NCI-H524 treated with DMSO at 0.1 percent for 48 hours (cell line): ENCODE data around the gene CLDN34.

Source experiments
- DNase-seq: peaks from one replicate; lab custom pipeline; 2025; lab: John Stamatoyannopoulos, UW

CLDN34 gene

GRCh38 chrX:9980927-9981326 is 13.8 kb downstream of the CLDN34 start:
- DNase-seq: no peak

GRCh38 chrX:9983441-9983840 is 16.3 kb downstream of the CLDN34 start:
- no peak for DNase-seq

- no peak for DNase-seq
Measured at GRCh38 chrX:9983846-9984245, 16.7 kb downstream of the CLDN34 start.

- DNase-seq: no peak
Measured at GRCh38 chrX:9988762-9989161, 21.6 kb downstream of the CLDN34 start.

DNA sequence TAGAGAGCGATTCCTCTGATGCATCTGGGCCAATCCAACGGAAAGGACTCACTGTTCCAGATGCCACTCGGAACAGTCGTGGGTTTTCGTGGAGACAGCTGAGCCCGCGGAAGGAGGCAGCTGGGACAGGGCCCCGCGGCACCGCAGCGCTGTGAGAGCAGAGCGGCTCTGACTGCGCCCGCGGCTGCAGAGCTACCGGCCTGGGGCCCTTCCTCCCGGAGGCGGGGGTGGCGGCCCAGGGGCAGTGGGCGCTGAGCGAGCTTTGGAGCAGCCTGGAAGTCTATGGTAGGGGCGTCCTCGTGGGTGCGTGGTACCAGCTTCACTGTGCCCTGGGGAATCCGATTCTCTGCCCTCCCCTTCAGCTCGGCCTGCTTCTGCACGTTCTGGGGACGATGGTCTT is 24.9 kb downstream of the CLDN34 start:
- no peak for DNase-seq

GRCh38 chrX:9992724-9993123 is 25.6 kb downstream of the CLDN34 start:
- no peak for DNase-seq

DNA sequence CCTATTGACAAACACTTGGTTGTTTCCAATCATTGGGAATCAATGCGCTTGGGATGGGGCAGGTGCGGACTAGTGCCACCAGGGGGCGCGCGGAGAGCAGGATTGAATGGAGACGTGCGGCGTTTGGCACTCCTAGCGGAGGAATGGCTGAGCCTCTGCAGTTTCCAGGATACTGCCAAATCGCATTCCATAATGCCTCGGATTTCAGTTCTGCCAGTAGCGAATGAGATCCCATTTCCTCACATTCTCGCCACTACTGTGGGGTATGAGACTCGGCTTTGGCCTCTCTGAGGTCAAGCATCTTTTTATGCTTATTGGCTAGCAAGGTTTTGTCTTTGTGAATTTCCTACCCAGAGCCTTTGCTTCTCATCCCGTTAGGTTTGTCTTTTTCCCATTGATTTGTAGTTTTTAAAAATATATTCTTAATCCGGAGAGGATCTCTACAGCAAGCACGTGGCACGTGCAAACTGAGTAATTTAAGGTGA is 28.7 kb downstream of the CLDN34 start:
- peak; percentile 47 for DNase-seq

DNA sequence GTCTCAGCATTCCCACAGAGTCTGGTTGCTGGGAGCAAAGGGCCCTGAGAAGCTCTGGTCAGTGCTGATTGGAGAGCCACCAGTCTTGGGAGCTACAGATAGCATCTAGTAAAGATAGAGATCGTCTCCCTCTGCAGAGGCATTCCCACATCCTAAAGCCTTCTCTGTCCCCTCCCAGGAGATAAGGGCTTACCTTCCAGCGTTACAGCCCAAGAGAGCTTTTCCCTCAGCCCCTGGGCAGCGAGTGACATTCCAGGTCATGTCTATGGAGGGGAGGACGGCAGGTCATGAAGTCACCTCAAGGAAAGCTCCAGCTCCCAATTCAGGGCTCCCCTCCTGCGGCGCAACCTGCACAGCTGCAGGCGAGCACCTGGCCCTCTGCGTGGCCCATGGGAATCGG is 29.9 kb downstream of the CLDN34 start:
- DNase-seq: no peak

- DNase-seq: no peak
Measured at GRCh38 chrX:9997524-9997923, 30.4 kb downstream of the CLDN34 start.

GRCh38 chrX:10001496-10001895 is 34.3 kb downstream of the CLDN34 start:
- no peak for DNase-seq

DNA sequence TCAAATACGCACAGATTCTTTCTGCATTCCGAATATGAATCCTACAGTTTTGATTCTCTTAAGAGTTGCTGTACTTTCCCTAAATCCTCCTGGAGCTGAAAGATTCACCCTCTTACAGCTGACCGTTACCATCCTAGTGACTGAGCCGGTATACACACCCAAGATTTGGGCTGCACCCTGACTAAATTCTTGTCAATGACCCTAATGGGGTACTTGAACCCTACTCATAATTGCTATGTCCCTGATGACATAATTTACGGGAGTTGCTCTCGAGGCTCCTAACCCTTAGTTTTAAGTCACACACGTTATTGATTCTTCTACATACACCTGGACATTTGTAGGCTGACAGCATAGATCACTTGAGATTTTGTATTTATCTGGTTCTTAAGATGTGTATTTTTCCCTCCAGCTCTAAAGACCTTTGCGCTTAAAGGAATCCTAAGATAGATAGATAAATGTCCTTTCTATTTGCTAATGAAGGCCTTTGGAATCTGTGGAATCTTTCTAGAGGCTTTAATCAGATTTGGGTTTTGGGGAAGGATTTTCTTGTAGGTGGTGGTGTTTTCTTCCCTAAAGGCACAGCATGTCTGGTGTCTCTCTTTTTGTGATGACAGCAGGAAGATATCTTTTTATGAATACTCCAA is 37.8 kb downstream of the CLDN34 start:
- DNase-seq: no peak

DNA sequence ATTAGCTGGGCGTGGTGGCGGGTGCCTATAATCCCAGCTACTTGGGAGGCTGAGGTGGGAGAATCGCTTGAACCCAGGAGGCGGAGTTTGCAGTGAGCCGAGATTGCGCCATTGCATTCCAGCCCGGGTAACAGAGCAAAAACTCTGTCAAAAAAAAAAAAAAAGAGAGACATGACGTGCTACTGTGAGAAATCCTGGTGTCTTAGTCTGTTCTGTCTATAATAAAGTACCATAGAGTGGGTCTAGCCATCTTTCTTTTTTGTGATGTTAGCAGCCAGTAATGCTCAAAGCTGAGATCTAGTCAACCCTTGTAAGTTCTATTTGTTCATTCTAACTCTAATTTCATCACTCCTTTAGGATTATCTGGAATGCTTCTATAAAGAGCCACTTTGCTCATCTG is 38.9 kb downstream of the CLDN34 start:
- DNase-seq: no peak

DNA sequence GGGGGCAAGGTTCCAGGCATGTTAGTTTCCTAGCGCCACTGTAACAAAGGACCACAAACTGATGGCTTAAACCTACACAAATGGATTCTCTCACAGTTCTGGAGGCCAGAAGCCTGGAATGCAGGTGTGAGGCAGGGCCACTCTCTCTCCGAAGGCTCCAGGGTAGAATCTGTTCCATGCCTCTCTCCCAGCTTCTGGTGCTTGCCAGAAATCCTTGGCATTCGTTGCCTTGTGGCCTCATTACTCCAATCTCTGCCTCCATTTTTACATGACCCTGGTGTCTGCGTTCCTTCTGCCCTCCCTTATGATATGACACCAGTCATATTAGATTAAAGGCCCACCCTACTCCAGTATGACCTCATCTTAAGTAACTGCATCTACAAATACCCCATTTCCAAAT is 39.6 kb downstream of the CLDN34 start:
- no peak for DNase-seq

- peak; percentile 58 for DNase-seq
Measured at GRCh38 chrX:10007621-10008020, 40.5 kb downstream of the CLDN34 start.

DNA sequence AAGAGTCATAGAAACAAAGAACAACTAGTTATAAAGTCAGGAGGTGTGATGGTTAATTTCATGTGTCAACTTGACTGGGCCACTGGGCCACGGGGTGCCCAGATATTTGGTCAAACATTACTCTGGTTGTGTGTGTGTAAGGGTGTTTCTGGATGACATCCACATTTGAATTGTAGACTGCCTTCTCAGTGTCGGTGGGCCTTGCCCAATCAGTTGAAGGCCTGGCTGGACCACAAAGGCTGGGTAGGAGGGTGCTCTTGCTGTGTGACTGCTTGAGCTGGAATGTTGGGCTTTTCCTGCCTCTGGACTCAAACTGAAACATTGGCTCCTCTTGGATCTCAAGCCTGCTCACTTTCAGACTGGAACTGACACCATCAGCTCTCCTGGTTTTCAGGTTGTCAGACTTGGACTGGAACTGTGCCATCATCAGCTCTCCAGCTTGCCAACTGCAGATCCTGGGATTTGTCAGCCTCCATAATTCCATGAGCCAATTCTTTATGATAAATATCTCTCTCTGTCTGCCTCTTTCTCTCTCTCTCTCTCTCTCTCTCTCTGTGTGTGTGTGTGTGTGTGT is 41.4 kb downstream of the CLDN34 start:
- DNase-seq: no peak

DNA sequence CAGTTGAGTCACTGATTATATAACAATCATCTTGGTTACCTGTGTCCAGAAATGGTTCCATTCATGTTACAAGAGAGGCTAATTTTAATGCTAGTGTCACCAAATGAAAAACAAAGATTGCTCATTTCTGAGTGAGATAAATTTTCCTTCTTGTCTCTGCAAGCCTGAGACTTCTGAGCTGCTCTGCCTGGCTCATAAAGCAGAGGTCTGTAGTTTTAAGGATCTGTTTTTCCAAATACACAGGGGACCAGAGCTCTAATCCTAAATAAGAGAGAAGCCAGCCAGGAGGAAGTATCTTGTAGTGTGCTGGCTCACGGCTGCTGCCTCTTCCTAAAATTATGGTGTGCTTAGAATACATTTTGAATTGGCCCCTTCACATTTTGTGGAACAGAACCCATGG is 42.6 kb downstream of the CLDN34 start:
- DNase-seq: no peak

GRCh38 chrX:10010686-10011085 is 43.5 kb downstream of the CLDN34 start:
- DNase-seq: no peak

GRCh38 chrX:10011261-10011931 is 44.2 kb downstream of the CLDN34 start:
- DNase-seq: no peak

DNA sequence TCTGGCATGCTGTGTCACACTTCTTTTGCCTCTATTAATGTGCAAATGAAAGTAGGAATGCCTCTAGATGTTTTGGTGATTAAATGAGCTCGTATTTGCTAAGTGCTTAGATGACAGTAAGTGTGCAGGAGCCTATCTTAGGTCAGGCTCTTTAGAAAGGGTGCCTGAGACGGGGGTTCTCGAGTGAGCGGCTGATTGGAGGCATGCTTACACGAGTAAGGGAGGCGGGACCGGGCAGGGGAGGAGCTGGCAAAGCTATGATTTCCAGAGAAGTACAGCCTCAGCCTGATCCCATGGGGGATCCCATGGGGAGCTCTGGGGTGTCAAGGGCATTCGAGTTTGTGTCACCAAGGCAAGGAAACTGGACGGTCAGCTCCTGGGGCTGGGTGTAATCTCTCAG is 44.8 kb downstream of the CLDN34 start:
- no peak for DNase-seq

GRCh38 chrX:10014462-10015354 is 47.5 kb downstream of the CLDN34 start:
- DNase-seq: no peak

GRCh38 chrX:10015355-10015722 is 48.2 kb downstream of the CLDN34 start:
- DNase-seq: no peak

GRCh38 chrX:10015723-10016518 is 48.8 kb downstream of the CLDN34 start:
- DNase-seq: no peak
